D341Med (cell line): ENCODE measurements around the gene PPARA.
"Not testable (repeated sequence)": the region's sequence is repeated elsewhere in the genome, so short reads cannot be mapped to it uniquely, and the experiment has no call there.

ENCODE experiments used
- DNase-seq: peaks from one replicate; pipeline ENCODE4 v3.0.0; 2012; ENCODE audit warnings: low spot score

The PPARA gene

DNA sequence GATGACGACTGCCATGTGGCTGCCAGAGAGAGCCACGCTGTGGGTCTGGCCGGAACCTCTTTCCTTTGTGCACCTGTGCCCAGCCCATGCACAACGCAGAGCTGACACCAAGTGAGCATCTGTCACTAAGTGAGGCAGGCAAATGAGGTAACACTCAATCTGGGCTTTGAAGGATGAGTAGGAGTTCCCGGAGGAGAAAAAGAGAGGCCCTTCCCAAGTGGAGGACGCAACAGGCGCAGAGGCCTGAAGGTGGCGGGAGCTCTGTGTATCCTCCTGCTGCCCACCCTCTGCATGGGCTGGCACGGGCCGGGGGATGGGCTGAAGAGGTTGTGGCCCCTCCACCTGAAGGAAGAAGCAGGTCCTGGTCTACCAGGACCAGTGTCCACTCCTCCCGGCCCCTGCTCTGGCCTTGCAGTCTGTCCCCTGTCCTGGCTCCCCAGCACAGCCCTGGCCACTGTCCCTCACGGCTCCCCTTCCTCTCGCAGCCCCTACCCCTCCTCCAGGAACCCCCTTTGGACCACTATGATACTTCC lies 23.4 kb upstream of the PPARA start:
- no peak for DNase-seq

DNA sequence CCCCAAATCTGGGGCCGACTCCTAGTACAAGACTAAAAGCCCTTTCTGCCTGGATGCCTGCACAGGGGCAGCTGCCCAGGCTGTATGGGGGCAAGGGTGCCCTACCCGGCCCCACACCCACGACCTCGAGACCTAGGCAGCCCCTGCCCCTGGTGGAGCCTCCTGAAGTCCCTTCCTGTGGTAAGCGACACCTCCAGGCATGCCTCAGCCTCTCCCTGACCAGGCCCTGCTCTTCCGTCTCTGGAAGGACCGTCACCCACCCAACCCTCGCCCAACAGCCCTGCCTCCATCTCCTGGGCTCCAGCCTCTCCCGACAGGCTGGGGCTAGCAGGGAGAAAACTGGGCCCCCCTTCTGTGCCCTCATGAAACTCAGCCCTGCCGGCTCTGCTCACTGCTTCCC lies 22.8 kb upstream of the PPARA start:
- DNase-seq, result no peak

GRCh38 chr22:46128606-46129005 lies 21.7 kb upstream of the PPARA start:
- no peak for DNase-seq

DNA sequence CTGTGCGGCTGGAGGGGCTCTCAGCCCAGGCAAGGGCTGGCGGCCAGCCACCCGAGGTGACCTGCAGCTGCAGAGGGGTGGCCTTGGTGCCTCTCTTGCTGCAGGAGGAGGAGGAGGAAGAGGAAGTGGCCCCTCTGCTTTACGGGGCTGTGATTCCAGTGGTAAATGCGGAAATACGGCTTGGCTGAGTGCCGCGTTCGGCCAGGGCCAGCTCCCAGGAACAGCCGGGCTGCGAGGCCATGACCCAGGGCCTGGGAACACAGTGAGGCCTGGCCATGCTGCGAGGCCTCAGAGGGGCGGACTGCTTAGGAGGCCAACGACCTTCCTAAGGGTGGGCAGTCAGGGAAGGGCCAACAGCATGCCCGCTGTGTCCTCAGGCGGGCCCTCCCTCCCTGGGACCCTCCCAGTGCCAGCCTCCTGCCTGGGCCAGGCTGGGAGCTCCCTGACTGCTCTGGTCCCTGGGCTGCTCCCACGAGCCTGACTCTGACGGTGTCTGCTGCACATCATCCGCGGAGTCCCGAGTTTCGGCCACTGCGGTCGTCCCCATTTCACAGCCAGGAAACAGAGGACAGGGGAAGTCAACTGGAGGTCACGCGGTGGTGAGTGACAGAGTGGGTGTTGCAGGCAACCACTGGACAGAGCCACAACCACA lies 20.8 kb upstream of the PPARA start:
- no peak for DNase-seq

- DNase-seq, result peak; percentile 72
Measured at GRCh38 chr22:46131151-46131587, 19.2 kb upstream of the PPARA start.

GRCh38 chr22:46132193-46132829 lies 18.0 kb upstream of the PPARA start:
- not testable (repeated sequence) for DNase-seq

DNA sequence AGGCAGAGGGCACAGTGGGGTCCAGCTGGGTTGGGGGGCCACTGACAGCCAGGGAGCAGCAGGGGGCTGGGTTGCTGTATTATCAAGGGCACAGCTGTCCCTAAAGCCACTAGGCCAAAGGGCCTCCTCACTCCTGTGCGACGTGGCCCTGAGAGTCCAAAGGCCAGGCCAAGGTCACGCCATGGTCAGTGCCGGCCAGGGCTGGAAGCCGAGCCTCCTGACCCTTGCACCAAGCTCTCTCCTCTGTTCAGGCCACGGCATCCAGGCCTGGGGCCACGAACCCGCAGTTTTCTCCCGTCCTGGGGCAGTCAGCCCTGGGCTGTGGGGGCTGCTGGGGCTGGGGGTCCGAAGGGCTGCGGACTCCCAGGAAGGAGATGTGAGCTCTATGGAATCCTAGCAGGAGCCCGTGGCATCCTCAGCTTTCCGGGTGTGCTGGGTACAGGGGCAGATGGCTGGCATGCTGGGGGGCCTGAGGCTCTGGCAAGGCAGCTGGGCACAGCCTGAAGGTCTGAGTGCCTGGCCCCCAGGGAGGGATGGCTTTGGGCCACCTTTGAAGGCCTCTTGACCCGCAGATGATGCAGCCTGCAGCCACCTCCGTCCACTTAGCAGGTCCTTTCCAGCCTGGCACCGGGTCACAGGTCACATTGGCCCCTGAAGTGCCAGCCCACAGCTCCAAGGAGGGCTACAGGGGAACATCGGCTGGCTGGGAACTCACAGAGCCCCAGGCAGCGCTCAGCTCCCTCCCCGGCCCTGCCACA lies 17.3 kb upstream of the PPARA start:
- DNase-seq, result no peak

DNA sequence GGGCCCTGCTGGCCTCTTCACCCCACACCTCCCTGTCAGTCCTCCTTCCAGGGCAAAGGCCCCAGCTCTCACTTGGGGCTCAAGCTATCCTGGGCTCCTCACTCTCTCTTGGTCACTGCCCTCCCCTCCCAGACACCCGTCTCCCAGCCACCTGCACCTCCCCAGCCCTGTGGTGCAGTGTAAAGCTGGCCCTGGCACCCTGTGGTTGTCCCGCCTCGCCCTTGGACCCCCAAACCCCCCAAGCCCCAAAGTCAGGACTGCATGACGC lies 16.8 kb upstream of the PPARA start:
- DNase-seq, result no peak

DNA sequence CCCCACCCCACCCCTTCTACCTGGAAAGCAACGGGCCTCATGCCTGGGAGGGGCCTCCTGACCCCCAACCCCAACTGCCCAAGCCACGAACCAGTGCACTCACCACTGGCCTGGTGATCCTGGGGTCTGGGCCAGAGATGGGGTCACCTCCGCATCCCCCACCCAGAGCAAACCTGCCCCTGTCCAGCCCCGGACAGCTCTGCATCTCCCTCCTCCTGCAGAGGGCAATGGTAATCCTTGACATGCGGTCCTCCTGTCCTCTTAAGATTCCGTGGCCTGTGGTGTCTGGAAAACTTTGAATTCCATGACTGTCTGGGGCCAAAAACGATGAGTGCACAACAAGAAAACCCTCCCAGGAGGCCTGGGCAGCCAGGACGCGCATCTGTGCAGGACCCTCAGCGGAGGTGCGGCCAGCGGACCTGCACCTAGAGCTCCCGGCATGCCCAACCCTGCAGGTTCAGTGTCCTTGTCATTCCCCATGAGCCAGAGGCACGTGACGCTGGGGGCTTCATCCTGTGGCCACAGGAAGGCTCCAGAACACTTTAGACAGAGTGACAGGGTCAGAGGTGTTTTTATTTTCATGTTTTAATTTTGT lies 16.1 kb upstream of the PPARA start:
- DNase-seq, result no peak

DNA sequence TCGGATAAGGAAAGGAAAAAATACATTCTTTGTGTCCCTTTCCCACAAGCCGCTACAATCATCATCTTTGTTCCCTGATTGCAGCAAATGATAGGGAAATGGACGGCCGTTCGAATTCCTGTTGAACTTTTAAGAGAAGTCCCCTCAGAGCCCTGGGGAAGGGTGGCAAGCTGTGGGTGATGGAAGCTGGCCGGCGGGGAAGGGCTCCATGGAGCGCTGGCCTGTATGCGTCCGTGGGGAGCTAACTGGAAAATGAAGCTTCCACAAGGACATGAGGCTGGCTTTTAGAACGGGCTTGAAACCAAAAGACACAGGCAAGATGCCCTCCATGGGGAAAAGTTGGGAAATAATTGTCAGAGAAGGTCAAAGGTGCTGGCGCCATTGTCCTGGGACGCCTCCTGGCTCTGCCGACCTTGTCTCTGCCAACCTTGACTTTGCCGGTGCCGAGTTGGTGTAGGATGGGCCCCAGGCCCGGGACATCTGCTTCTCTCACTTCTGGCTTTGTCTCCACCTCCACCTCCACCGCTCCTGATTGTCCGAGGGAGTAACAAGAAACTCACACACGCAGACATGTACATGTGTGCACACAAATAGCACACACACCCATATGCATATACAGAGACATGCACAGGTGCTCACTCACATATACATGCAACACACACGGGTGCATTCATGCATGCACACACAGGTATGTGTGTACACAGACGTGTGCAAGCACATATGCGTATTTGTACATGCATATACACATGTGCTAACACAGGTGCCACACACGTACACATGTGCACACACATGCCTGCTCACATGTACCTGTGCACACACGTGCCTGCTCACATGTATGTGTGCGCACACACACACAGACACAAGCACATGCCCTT lies 14.5 kb upstream of the PPARA start:
- no peak for DNase-seq

DNA sequence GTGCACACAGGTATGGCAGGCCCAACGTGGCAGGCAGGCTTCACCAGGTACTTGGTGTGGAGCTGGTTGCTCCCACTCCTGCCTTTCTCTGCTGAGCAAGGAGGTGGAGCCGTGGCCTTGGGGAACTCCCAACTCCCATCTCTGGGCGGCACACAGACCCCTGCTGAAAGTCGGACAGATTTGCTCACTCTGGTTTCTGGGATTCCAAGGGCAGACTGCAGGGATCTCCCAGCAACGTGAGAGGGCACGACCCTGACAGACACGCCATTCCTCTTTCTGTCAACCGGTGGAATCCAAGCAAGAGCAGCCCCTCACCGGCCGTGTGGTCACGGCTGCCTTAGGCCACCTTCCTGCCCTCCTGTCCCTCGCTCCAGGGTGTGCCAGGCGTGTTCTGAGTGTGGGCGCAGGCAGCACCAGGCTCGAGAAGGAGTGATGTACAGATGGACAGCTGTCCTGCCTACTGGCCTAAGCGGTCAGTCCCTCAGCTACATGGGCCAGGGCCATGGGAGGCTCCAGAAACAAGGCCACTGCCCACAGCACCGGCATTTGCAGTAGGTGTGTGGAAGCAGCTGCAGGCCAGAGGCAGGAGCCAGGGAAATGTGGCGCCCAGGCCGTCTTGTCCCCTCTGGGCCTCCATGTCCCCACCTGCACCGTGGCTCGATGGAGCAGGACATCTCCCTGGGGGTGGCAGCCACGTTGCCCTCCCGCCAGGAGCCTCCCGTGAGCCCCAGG lies 13.7 kb upstream of the PPARA start:
- DNase-seq, result no peak

- no peak for DNase-seq
Measured at GRCh38 chr22:46137218-46137766, 13.0 kb upstream of the PPARA start.

DNA sequence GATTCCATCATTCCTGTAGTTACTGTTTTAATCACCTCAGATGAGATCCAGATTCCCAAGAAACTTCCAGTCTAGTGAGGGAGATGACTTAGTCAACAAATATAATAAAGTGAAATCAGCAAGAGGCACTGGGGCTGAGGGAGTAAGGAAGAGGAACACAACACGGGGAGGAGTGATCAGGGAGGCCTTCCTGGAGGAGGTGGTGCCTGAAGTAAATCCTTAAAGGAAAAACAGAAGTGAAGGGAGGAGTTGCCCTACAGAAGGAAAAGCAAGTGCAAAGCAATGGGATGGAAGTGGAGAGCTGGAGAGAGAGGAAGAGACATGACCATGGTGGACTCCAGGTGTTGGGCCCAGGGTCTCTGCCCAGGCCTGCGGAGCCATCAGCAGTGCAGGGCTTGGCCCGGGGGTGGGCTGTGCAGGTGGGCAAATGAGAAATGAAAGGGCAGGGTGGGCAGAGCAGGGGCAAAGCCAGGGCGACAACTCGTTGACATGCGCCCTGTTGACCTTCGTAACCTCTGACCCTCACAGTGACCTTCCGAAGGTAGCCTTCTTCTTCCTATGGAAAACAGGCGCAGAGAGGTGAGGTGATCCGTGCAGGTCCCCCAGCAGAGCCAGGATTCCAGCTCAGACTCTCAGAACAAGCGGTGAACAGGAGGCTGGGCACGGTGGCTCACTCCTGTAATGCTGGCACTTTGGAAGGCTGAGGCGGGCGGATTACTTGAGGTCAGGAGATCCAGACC lies 12.1 kb upstream of the PPARA start:
- DNase-seq, result no peak

DNA sequence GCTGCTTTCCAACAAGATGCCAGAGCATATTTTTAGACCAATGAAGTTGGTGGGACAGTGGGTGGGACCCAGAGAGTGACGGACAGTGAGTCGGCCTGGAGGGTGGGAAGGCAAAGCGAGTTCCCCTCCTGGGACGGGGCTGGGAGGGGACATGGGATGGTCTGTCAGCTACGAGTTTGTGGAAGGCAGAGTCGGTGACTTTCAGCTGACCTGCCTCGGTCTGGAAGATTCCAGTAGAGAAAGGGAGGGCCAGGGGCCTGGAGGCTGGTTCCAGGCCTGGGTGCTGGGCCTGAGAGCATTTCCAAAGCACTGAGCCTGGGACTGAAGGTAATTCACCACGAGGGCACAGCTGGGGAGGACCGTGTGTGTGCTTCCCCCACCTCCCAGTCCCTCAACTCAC lies 10.9 kb upstream of the PPARA start:
- DNase-seq, result not testable (repeated sequence)

DNA sequence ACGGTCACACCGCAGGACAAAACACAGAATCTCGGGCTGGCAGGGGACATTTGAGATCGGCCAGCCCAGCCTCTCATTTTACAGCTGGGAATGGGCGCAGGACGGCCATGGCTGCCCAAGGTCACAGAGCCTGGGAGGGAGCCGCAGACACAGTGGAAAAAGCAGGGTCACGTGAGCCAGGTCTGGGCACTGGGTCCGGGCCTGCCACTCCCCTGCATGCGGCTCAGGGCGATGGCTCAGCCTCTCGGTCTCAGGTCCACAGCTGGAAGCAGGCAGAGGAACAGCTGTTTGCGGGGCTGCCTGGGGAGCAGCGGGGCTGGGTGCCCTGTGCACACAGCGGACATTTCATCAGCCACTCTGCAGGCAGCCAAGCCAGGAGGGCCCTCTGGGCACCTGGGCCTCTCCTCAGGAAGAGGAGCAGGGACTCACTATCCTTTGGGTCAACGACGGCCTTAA lies 10.4 kb upstream of the PPARA start:
- no peak for DNase-seq

DNA sequence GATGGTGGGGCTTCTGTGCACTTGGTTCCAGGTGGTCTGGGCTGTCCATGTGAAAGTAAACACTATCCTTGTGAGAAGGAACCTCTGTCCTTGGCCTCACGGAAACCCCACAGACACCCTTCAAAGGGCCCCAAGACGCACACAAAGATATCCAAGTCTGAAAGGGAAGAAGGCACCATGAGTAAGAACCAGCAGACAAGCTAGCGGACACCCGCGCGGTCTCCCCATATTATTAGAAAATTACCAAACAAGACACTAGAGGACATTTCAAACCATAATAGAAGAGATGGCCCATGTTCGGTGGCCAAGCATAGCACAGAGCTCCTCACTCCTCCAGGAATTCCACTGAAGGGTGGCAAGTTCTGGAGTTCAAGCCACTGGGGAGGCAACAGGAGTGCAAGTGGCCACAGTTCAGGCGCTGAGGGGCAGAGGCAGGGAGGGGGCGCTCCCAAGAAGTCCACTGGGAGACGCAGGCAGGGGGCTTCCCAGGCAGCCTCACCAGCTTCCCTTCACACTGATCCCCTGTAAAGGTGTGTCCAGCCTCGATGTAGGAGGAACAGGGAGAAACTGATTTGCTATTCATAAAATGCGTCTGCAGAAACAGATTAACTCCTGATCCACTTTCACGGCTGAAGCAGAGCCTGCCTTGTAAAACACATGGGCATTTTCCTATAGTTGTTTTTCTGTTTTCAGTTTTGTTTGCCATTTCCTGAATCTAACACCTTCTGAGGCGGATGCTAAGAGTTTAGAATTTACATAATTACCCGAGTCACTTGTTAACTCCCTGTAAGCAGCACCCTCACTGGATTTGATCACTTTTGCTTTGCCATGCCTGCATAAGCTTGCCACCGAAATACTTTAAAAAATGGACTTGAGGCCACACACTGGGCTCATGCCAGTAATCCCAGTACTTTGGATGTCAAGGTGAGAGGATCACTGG lies 9.1 kb upstream of the PPARA start:
- DNase-seq, result no peak

- peak; percentile 21 for DNase-seq
Measured at GRCh38 chr22:46142548-46143490, 7.5 kb upstream of the PPARA start.
